Esophagus squamous epithelium (tissue), 5 donors: ENCODE data around the gene CXCL6. TPM values are rescaled to one million over a fixed set of nuclear protein-coding genes. Genes with fewer than 3 reads are reported as not detected.

ENCODE experiments used
- DNase-seq: peaks from one replicate; lab custom pipeline; 2025; lab: John Stamatoyannopoulos, UW
- H3K27ac ChIP-seq, 4 donors: fragments of 200-600 bp; sonication (generic); one replicate each; pipeline ENCODE4 v1.5.1; 2016 to 2019; ENCODE audit warnings: mild to moderate bottlenecking in 1 of 4
- H3K27me3 ChIP-seq, 4 donors: fragments of 200-600 bp; sonication (generic); 1 replicate in 3 of 4; 2 replicates in 1 of 4; pipeline versions ENCODE4 v1.5.1 to v1.6.0; 2017 to 2021; ENCODE audit warnings: antibody characterized with exemption in 1 of 4
- H3K36me3 ChIP-seq, 3 donors: fragments of 200-600 bp; sonication (generic); one replicate each; pipeline ENCODE4 v1.5.1; 2016 to 2019
- H3K4me1 ChIP-seq, 3 donors: fragments of 200-600 bp; sonication (generic); one replicate each; pipeline ENCODE4 v1.5.1; 2017 to 2019
- H3K4me3 ChIP-seq, 4 donors: fragments of 200-600 bp; sonication (generic); 1 replicate in 3 of 4; 2 replicates in 1 of 4; pipeline ENCODE4 v1.5.1; 2016 to 2019; ENCODE audit warnings: mild to moderate bottlenecking in 2 of 4, moderate library complexity in 1 of 4
- H3K9me3 ChIP-seq, 3 donors: fragments of 200-600 bp; sonication (generic); one replicate each; pipeline ENCODE4 v1.5.1; 2016 to 2019
- CTCF ChIP-seq, 6 experiments: fragments of 450-650 bp in 4 of 6; fragments of 200-600 bp in 2 of 6; sonication (generic) in 2 of 6; IDR thresholded peaks; one replicate each; pipeline ENCODE4 v1.5.1; 2016 to 2019; ENCODE audit warnings: antibody characterized with exemption in 6 of 6, mild to moderate bottlenecking in 4 of 6, moderate library complexity in 4 of 6
- POLR2A ChIP-seq, 4 donors: fragments of 450-650 bp; IDR thresholded peaks; one replicate each; pipeline ENCODE4 v1.6.1; 2017; ENCODE audit warnings: antibody characterized with exemption in 4 of 4, mild to moderate bottlenecking in 4 of 4, moderate library complexity in 3 of 4
- WGBS, 2 donors: methylation state at CpG; one replicate each; pipeline ENCODE4 v1.1.5; 2018; 5-methylcytosine and 5-hydroxymethylcytosine counted together
- intact Hi-C: fragments of 100-400 bp; cut with DNase I; formaldehyde crosslinking; loops from one replicate; pipeline ENCODE4 v1.15.0; 2022
- total RNA-seq, 4 donors: library from RNA; depleted of rRNA; stranded (reverse); fragments of >200 nt; gene quantifications; one replicate each; pipeline ENCODE4 v1.1.0, GENCODE V29; 2016
- donor health status: DM: yes; HTN: yes; CAD: no.

Gene CXCL6
- total RNA-seq, 4 donors from 2014 or later, result 0.57 to 10.1 (median 9.4) TPM; not detected in 1

GRCh38 chr4:73856518-73856917 is 20.0 kb downstream of the CXCL6 start:
- intact Hi-C loops, result no loop called here
- no peaks in the 10 kb centered on the region for H3K9me3 ChIP-seq

GRCh38 chr4:73859614-73860088 is 23.2 kb downstream of the CXCL6 start:
- TF ChIP-seq POLR2A (IDR thresholded peaks at IDR 0.05) (no peak), CTCF (IDR thresholded peaks at IDR 0.05) (no peak)
- H3K4me3 ChIP-seq, result no peak overlapping the region
- peaks cover 0 to 4% (median 0%) of the 10 kb centered on the region in 4 donors for H3K27me3 ChIP-seq
- peaks cover 0 to 11% (median 0%) of the 10 kb centered on the region in 3 donors for H3K4me1 ChIP-seq
- H3K36me3 ChIP-seq, result no peaks in the 10 kb centered on the region
- no peak for DNase-seq
- H3K27ac ChIP-seq, result peak overlapping the region in 2 of 4 donors; percentile 13 to 31
- intact Hi-C loops, result loop anchor here (10.0 kb wide), 2 partner anchors 185 to 275 kb away; no protein-coding TSS in a partner anchor
- no peaks in the 10 kb centered on the region for H3K9me3 ChIP-seq

More at GRCh38 chr4:73856518-73856917, 20.0 kb downstream of the CXCL6 start:
- Histone ChIP-seq H3K36me3 (no peaks in the 10 kb centered on the region), H3K27me3 (peaks cover 0 to 20% (median 0%) of the 10 kb centered on the region in 4 donors), H3K4me1 (peaks cover 0 to 19% (median 0%) of the 10 kb centered on the region in 3 donors), H3K27ac (no peak overlapping the region), H3K4me3 (no peak overlapping the region)
- DNase-seq, result no peak
- TF ChIP-seq CTCF (IDR thresholded peaks at IDR 0.05), result no peak
- no peak for TF ChIP-seq POLR2A (IDR thresholded peaks at IDR 0.05)

- DNase-seq, result no peak
- TF ChIP-seq POLR2A (IDR thresholded peaks at IDR 0.05) (no peak), CTCF (IDR thresholded peaks at IDR 0.05) (no peak)
- intact Hi-C loops, result loop anchor here (10.0 kb wide), 2 partner anchors 185 to 275 kb away; no protein-coding TSS in a partner anchor
- no peak overlapping the region for H3K4me3 ChIP-seq
- peaks cover 0 to 4% (median 0%) of the 10 kb centered on the region in 4 donors for H3K27me3 ChIP-seq
- peaks cover 0 to 14% (median 0%) of the 10 kb centered on the region in 3 donors for H3K4me1 ChIP-seq
- 48 to 66% methylated on average over 4 of the region's 4 CpGs for WGBS, 2 donors
- H3K36me3 ChIP-seq, result no peaks in the 10 kb centered on the region
- H3K27ac ChIP-seq, result no peak overlapping the region
- H3K9me3 ChIP-seq, result no peaks in the 10 kb centered on the region
Observed at GRCh38 chr4:73860181-73860580, 23.7 kb downstream of the CXCL6 start.

- Histone ChIP-seq H3K9me3 (no peaks in the 10 kb centered on the region), H3K27me3 (no peaks in the 10 kb centered on the region), H3K4me1 (peaks cover 0 to 14% (median 0%) of the 10 kb centered on the region in 3 donors), H3K4me3 (no peak overlapping the region), H3K27ac (no peak overlapping the region), H3K36me3 (no peaks in the 10 kb centered on the region)
- 67 to 73% methylated on average over 3 of the region's 3 CpGs for WGBS, 2 donors
- TF ChIP-seq CTCF (IDR thresholded peaks at IDR 0.05), result no peak
- no peak for TF ChIP-seq POLR2A (IDR thresholded peaks at IDR 0.05)
- intact Hi-C loops, result loop anchor here (10.0 kb wide), 2 partner anchors 186 to 276 kb away; no protein-coding TSS in a partner anchor
- no peak for DNase-seq
Observed at GRCh38 chr4:73860917-73861316, 24.4 kb downstream of the CXCL6 start.

- no peak overlapping the region for H3K4me3 ChIP-seq
- no peaks in the 10 kb centered on the region for H3K27me3 ChIP-seq
- H3K36me3 ChIP-seq, result no peaks in the 10 kb centered on the region
- H3K27ac ChIP-seq, result no peak overlapping the region
- no peaks in the 10 kb centered on the region for H3K9me3 ChIP-seq
- H3K4me1 ChIP-seq, result peaks cover 0 to 14% (median 0%) of the 10 kb centered on the region in 3 donors
- WGBS, 2 donors, result 88 to 92% methylated on average over 1 of the region's 1 CpG
- TF ChIP-seq POLR2A (IDR thresholded peaks at IDR 0.05), result no peak
- TF ChIP-seq CTCF (IDR thresholded peaks at IDR 0.05), result no peak
- DNase-seq, result no peak
- intact Hi-C loops, result loop anchor here (10.0 kb wide), 2 partner anchors 188 to 278 kb away; no protein-coding TSS in a partner anchor
Observed at GRCh38 chr4:73862322-73862721, 25.8 kb downstream of the CXCL6 start.
